NCI-H2196 treated with DMSO at 0.1 percent for 48 hours (cell line): Measurements from ENCODE around the gene RAD51B.

Experiments
- DNase-seq: peaks from one replicate; lab custom pipeline; 2025; ENCODE audit not compliant: unreplicated experiment; lab: John Stamatoyannopoulos, UW

RAD51B gene

DNA sequence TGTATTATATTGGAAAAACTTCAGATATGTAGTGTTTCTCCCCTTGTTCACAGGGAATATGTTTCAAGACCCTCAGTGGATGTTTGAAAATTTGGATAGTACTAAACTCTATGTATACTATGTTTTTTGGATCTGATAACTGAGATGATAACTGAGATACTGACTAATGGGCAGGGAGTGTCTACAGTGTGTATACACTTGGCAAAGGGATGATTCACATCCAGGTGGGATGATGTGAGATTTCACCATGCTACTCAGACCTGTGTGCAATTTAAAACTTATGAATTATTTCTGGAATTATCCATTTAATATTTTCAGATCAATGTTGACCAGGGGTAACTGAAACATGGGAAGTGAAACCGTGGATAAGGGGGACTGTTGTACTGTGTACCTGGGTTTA lies 13.8 kb downstream of the RAD51B start:
- no peak for DNase-seq

DNA sequence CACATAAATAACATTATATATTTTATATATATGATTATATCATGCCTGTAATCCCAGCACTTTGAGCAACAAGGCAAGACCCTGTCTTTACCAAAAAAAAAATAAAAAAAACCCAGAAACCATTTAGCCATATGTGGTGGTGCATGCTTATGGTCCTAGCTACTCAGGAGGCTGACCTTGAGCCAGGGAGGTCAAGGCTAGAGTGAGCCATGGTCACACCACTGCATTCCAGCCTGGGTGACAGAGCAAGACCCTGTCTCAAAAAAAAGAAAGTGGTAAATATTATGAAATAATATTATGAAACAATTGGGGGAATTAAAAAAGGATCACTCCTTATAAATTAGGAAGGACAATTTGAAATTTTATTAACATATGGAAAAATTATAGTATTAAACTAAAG lies 16.0 kb downstream of the RAD51B start:
- DNase-seq = no peak

DNA sequence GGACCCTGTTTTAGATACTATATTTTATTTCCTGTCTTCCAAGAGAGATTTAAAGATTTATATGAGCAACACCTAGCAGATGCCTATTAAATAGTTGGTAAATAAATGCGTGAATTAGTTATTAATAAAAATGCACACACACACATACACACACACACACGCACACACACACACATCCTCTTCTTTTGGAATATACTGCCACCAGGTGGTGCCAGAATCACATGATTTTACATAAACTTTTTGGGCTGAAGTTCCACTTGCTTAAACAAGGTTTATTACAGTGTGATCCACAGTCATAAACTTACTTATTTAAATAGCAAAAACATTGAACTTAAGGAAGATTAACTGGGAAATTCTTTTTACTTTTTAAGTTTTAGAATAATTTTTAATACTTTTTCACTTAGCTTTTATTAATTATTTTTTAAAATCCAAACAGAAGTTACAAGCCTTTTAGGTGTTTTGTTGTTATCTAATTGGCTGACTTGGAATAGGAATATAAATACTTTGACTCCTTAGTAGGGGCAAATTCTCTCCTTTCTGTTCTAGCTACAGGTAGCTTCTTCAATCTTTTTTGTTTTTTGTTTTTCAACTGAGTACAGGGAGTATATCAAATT lies 17.5 kb downstream of the RAD51B start:
- DNase-seq = no peak

DNA sequence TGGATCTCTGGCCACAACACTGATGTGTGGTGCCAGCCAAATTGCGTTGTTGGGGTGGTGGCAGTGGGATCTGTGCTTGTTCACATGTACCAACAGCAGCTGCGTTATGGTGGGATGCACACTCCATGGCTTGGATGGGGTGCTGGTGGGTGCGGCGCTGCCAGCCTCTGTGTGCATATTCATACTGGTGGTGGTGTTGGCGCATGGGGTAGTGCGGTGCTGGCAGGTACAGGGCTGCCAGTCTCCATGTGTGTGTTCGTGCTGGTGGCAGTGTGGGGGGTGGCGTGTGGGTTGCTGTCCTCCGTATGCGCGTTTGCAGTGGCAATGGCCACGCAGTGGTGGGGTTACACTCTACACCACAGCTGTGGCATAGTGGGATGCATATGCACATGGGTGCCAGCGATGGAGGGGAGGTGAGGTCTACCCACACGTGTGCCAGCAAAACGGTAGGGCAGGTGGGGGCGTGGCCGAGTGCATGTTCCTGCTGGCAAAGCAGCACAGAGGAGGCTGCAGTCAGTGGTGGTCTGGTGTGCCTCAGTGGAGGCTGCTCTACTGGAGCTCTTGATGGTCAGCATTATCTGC lies 26.5 kb downstream of the RAD51B start:
- no peak for DNase-seq

DNA sequence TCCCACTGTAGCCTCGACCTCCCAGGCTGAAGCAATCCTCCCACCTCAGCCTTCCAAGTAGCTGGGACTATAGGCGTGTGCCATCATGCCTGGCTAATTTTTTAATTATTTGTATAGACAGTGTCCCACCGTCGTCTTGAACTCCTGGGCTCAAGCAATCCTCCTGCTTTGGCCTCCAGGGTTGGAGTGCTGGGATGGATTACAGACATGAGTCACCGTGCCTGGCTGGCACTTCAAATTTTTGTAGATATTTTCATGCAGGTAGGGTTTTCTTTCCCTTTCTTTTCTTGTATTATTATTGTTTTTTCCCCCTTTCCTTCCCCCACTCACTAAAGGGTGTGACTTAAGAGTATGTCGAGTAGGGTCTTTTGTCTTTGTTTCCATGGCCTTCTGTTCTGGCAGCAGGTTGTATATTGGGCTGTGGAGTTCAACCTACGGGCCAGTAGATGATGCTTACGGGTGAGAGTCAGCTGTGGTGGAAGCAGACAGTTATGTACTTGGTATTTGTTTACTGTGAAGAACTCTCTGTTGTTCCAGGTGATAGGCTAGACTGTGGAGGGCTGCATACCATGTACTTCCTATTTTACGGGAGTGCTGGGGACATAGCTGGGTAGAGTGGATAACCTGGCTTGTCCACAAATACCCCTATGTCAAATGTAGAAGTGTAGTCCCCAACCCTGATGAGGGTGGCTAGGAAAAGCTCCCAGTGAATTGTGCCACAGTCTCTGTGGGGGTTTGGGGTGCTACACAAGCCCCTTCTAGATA lies 30.7 kb downstream of the RAD51B start:
- no peak for DNase-seq

DNA sequence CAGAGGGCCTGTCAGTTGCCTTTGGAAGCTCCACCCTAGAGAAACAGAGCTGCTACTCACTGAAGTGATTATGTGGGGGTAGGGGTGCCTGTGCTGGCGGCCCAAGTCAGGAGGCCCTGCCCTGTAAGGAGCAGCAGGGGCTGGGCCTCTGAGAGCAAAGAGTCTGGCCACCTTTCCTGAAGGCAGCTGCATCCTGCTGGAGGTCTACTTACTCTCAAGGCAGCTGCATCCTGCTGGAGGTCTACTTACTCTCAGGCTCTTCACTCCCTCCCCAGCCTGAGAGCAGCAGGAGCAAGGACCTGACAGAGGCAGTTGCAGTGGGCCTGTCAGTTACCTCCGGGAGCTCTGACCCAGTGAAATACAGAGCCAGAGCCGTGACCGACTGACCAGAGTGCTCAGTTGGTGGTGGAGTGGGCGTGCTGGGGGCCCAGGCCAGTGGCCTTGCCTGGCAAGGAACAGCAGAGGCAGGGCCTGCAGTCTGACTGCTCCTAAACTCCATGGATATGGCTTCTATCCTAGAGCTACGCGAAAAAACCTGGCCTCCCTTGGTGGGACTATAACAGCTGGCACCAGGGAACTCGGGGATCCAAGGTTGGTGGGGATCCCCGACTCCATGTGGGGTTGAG lies 32.3 kb downstream of the RAD51B start:
- no peak for DNase-seq

DNA sequence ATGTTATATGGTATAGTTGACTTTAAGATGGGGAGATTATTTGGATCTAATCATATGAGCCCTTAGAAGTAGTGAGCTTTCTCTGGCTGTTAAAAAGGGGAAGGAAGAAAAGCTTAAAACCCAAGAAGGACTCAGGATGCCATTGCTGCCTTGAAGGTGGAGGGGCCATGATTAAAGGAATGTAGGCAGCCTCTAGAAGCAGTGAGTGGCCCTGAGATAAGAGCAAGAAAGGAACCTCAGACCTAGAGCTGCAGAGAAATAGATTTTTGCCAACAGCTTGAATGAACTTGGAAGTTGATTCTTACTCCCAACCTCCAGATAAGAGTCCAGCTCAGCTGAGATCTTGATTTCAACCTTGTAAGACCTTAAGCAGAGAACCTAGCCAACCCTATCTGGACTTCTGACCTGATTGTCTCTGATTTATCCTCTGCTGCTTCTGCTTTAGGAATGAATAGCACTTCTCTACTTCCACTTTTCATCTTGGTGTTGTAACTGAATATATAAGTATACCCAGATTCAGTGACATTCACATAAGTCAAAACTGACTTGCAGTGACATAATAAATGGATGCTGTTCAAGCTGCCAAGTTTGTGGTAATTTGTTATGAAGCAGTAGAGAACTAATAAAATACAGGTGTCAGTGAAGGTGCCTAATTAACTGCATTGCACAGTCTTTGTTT lies 33.5 kb downstream of the RAD51B start:
- no peak for DNase-seq

DNA sequence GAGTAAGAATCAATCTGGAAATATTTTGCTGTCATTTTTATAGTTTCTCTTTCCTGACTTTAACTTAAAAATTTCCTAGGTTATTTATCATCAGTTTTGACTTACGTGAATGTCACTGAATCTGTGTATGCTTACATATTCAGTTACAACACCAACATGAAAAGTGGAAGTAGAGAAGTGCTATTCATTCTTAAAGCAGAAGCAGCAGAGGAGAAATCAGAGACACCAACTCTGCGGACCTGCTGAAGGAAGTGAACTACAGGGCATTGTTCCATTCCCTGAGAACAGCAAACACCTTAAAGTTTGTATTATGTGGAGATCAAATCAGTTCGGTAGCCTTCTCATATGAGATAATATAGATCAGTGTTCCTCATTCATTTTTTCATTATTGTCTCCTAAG lies 34.1 kb downstream of the RAD51B start:
- no peak for DNase-seq

DNA sequence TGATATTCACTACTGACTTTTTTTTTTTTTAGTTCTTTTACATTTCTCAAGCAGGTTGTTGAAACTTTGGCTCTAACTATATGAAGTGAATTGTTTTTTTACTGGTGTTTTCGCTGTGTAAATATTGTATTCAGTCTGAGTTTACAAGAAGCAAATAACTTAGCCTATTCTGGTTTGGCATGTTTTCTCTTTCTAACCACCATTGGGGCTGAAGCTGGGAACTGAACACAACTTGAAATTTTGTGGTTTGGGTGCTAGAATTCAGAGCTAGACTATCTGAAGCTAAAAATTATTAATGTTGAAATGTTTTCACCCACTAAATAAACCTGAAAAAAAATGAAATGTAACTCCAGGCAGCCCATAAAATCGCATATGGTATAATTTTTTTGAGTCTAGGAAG lies 37.2 kb downstream of the RAD51B start:
- no peak for DNase-seq

DNA sequence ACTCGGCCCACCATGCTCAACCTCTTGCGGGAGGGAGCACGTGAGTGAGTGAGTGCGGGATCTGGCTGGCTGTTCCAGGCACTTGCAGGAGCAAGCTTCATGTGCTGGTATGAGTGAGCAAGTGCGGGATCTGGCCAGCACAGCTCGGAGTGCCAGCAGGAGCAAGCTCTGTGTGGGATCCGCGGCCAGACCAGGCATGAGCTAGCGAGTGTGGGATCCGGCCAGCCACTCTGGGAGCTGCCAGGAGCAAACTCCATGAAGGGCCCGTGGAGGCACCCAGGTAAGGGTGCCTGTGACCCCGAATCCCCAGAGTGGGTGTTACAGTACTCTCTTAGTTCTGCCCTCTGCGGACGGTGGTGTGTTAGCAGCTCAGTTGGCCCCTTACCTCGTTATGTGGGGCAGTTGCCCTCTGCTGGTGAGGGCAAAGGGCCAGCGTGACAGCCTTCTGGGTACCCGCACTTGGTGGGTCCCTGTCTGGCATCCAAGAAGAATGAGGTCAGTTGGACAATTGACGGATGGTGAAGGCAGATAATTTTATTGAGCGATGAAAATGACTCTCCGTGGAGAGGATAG lies 38.3 kb downstream of the RAD51B start:
- no peak for DNase-seq

DNA sequence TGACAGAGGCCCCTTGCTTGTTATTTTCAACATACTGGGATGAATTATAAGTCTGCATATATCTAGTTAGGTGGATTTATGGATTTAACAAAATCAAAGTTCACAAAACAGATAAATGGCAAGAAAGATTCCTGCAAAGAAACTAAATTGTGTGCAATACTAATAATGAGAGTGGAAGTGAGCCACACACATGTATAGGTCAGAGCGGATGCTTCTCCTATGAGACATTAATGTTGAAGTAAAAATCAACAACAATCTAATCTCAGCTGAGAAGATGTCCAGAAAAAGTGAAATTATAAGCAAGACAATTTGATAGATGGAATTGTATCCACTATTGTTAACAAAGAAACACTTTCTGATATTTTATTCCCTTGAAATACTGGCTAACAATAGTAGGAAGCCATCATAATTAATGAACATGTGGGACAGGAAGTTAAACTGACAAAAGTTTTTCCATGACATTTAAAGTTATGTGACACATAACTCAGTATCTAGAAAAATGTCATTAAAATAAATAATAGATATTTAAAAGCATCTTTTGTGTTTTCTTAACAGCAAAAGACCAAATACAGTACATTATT lies 39.7 kb downstream of the RAD51B start:
- DNase-seq = no peak

DNA sequence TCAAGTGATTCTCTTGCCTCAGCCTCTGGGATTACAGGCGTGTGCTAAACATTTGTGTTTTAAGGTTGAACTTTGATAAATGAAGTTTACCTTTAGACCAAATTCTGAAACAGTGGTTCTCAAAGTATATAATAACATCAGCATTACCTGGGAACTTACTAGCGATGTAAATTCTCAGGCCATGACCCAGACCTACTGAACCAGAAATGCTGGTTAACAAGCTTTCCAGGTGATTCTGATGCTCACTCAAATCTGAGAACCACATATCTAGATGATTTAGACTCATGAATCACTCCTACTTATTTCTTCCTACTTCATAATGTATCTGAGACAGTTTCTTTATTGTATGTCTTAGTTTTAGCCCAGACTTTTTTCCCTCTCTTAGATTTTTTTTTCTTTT lies 43.6 kb downstream of the RAD51B start:
- DNase-seq = no peak

DNA sequence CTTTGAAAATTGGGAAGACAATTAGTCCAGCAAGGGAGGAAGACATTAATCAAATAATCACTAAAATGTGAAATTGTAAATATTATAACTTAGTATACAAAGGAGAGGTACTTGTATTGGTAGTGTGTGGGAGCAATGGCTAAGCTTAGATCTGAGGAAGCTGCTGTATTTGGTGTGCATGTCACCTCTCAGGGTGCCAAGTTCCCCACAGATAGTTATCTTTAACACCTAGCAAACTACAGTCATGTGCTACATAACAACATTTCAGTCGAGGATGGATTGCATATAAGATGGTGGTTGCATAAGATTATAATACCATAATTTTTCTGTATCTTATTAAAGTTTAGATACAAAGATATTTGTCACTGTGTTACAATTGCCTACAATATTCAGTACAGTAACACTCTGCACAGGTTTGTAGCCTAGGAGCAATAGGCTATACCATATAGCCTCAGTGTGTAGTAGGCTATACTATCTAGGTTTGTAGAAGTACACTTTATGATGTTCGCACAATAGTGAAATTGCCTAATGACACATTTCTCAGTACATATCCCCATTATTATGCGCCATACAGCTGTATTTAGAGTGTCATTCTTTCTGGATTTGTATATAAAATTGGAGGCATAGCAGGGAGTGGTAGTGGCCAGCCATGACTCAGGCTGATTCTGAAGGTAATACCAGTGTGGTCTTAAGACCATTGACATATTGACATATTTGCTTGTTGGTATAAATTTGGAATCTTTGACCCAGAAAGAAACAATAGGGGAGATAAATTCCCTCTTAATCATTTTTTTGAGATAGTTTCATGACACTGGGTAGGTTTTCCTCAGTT lies 55.8 kb downstream of the RAD51B start:
- no peak for DNase-seq

DNA sequence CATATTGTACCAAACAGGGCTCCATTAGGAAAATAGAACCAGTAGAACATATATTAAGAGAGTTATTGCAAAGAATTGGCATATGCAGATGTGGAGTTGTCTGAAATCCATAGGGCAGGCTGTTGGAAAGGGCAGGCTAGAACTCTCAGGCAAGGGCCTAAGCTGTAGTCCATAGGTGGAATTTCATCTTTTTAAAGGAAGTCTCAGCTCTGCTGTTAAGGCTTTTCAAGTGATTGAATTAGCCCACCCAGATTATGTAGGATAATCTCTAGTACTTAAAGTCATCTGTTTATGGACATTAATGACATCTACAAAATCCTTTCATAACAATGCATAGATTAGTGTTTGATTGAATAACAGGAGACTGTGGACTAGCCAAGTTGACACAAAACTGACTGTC lies 59.4 kb downstream of the RAD51B start:
- DNase-seq = no peak

DNA sequence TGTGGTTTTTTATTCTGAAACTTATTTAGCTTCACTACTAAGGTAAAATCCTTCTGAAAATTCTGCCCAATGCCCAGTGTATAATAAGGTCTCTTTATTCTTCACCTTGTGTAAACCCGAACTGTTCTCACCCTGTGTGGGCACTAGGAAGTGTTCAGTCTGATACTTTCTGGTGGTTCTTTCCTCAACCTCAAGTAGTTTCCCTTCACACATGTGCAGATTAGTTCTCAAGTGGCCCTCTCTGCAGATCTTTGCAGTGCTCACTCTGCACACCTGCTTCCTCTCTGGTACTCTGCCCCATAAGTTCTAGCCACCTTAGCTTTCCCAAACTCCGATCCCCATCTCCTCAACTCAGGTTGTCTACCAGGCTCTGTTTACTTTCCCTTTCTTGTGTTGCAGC lies 61.6 kb downstream of the RAD51B start:
- DNase-seq = no peak

DNA sequence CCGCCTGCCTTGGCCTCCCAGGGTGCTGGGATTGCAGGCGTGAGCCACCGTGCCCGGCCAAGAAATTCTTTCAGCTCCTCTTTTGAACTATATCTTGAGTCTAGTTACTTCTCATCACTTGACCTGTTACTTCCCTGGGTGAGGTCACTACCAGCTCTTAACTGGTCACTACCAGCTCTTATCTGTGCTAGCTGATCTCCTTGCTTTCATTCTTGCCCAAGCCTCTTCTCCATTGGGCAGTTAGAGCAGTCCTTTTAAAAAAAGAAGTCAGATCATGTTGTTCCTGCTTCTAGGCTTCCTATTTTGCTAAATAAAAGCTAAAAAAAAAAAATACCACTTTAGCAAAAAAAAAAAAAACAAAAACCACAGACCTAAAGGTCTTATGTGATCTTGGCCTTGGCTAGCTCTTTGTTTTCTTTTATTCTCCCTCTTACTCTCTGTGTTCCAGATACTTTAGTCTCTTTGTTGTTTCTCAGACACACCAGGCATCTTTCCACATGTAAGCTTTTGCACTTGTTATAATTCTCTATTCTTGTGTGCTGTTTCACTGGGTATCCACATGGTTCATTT lies 63.5 kb downstream of the RAD51B start:
- no peak for DNase-seq

DNA sequence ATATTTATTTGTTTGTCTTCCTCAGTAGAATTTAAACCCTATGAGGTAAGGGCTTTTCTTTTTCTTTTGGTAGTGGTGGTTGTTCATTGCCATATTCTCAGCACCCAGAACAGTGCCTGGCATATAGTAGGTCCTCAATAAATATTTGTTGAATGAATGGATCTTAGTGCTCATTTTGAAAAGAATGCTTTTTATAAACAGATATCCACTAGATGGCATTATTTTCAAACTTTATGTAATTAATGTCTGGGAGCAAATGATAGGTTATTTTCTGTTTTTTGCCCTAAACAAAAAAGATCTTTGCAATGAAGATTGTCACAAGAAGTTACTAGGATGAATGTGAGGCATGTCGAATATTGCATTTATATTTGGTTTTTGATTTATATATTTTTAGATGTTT lies 64.1 kb downstream of the RAD51B start:
- DNase-seq = no peak

DNA sequence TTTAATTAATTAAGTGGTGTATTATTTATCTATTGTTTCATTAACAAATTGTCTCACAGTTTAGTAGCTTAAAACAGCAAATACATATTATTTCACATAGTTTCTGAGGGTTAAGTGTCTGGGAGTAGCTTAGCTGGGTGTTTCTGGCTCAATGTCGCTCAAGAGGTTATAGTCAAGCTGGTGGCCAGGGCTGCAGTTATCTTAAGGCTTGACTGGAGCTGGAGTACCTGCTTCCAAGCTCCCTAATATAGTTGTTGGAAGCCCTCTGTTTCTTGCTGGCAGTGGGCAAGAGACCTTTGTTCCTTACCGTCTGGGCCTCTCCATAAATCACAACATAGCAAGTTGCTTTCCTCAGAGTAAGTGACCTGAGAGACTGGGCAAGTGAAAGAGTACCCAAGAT lies 66.6 kb downstream of the RAD51B start:
- no peak for DNase-seq

DNA sequence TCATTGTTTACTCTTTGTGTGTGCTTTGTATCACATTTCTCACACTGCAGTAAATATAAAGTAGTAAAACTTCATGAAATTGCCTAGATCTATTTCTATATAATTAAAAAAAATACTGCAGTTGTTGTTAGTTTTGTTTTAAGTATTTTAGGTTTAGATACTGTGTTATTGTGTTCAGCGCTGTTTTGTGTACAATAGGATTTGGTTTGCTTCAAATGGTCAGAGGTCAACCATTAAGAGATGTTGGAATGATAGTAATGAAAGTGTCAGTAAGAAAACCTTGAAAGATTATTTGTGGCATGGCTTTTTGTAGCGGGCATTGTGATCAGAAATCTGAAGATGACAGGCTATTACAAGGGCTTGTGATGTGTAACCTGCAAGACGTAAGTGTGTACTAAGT lies 67.9 kb downstream of the RAD51B start:
- no peak for DNase-seq

DNA sequence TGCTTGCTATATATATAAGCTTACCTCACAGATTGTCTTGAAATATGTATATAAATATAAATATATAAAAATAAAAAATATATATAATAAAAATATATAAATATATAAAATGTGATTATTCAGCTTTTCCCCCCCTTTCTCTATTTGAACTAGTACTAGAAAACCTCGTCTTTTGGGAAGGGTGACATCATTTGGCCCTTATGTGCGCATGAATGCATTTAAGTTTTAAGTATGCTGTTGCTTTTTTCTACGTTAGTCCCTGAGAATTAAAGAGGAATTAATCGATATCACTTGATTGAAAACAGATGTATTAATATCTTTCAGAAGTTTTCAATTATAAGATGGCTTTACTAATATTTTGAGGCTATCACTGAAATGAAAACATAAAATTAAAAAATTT lies 69.9 kb downstream of the RAD51B start:
- DNase-seq = no peak
